MM.1S (cell line): ENCODE results near the gene ALPI.

Experiments
- DNase-seq: peaks from one replicate; pipeline ENCODE4 v3.0.0-alpha.2; 2015
- H2AFZ ChIP-seq: fragments of 300-600 bp; sonication (generic); 2 replicates; pipeline ENCODE4 v1.6.0; 2016; ENCODE audit warnings: antibody characterized with exemption, low read length
- H3F3A ChIP-seq: fragments of 300-600 bp; sonication (generic); 2 replicates; pipeline ENCODE4 v1.6.1; 2016; ENCODE audit warnings: mild to moderate bottlenecking, antibody characterized with exemption, low read length, moderate library complexity, mixed read lengths; ENCODE audit not compliant: insufficient read depth
- H3K27ac ChIP-seq: fragments of 300-600 bp; sonication (generic); 2 replicates; pipeline ENCODE4 v1.5.1; 2016; ENCODE audit warnings: mild to moderate bottlenecking, low read length
- H3K27me3 ChIP-seq: fragments of 300-600 bp; sonication (generic); replicated peaks from 2 replicates; pipeline ENCODE4 v1.6.0; 2016; ENCODE audit warnings: low read length; ENCODE audit not compliant: insufficient read depth
- H3K36me3 ChIP-seq: fragments of 300-600 bp; sonication (generic); replicated peaks from 2 replicates; pipeline ENCODE4 v1.6.1; 2016; ENCODE audit warnings: mild to moderate bottlenecking, low read length, mixed read lengths; ENCODE audit not compliant: insufficient read depth
- H3K4me1 ChIP-seq: fragments of 300-600 bp; sonication (generic); 2 replicates; pipeline ENCODE4 v1.6.1; 2016; ENCODE audit warnings: low read length, mixed read lengths
- H3K4me2 ChIP-seq: fragments of 300-600 bp; sonication (generic); 2 replicates; pipeline ENCODE4 v1.6.0; 2016; ENCODE audit warnings: low read depth, low read length
- H3K4me3 ChIP-seq: fragments of 300-600 bp; sonication (generic); 2 replicates; pipeline ENCODE4 v1.5.1; 2016; ENCODE audit warnings: low read length, mixed read lengths
- H3K79me2 ChIP-seq: fragments of 300-600 bp; sonication (generic); 2 replicates; pipeline ENCODE4 v1.6.1; 2016; ENCODE audit warnings: mixed run types, low read length, mixed read lengths
- H3K9ac ChIP-seq: fragments of 300-600 bp; sonication (generic); 2 replicates; pipeline ENCODE4 v1.6.1; 2016; ENCODE audit warnings: low read length, mixed read lengths
- H3K9me2 ChIP-seq: fragments of 300-600 bp; sonication (generic); replicated peaks from 2 replicates; pipeline ENCODE4 v1.6.1; 2016; ENCODE audit warnings: mild to moderate bottlenecking, low read length, mixed read lengths; ENCODE audit not compliant: insufficient read depth
- H3K9me3 ChIP-seq: fragments of 300-600 bp; sonication (generic); replicated peaks from 2 replicates; pipeline ENCODE4 v1.6.1; 2016; ENCODE audit warnings: mild to moderate bottlenecking, low read length, mixed read lengths; ENCODE audit not compliant: insufficient read depth
- H4K20me1 ChIP-seq: fragments of 300-600 bp; sonication (generic); 2 replicates; pipeline ENCODE4 v1.6.1; 2016; ENCODE audit warnings: mild to moderate bottlenecking, low read length, moderate library complexity, mixed read lengths; ENCODE audit not compliant: insufficient read depth
- EZH2 ChIP-seq: fragments of 300-600 bp; sonication (generic); optimal IDR thresholded peaks from 2 replicates; pipeline ENCODE3; 2017; ENCODE audit warnings: low read depth, mild to moderate bottlenecking, antibody characterized with exemption, low read length, mixed read lengths
- EZH2phosphoT487 ChIP-seq: fragments of 300-600 bp; sonication (generic); IDR thresholded peaks from 2 replicates; pipeline ENCODE4 v1.6.1; 2018; ENCODE audit warnings: antibody characterized with exemption, low read length
- TF ChIP-seq, protein P1 (sequence below): fragments of 300-600 bp; sonication (generic); IDR thresholded peaks from 2 replicates; pipeline ENCODE4 v1.5.1; 2016; ENCODE audit warnings: antibody characterized with exemption, low read length, mixed read lengths

Gene ALPI

DNA sequence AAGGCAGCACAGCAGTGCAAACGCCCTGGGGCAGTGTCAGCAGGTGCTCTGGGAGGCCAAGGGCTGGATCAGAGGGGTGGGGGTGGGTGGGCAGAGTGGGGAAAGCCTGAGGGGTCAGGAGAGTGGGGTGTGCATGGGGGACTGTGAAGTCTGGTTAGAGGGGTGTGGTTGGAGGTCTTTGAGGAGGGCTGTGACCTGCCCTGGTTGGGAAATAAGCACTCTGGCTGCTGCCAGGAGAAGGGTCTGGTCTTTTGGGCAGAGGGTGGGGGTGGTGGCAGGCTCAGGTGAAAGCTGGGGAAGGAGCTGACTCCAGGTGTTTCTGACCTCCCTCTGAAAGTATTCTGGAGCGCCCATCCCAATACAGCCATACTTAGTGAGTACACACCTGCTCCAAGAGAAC is 4.2 kb downstream of the ALPI start:
- no peak for DNase-seq
- H3F3A ChIP-seq = no peaks in the 10 kb centered on the region
- H3K9me2 ChIP-seq = no peaks in the 10 kb centered on the region
- H3K27me3 ChIP-seq = peaks cover 27% of the 10 kb centered on the region
- H2AFZ ChIP-seq = no peak overlapping the region
- H3K9me3 ChIP-seq = no peaks in the 10 kb centered on the region
- H3K9ac ChIP-seq = no peak overlapping the region
- no peak overlapping the region for H3K4me2 ChIP-seq
- H4K20me1 ChIP-seq = no peaks in the 10 kb centered on the region
- no peak overlapping the region for H3K27ac ChIP-seq
- no peaks in the 10 kb centered on the region for H3K4me1 ChIP-seq
- H3K36me3 ChIP-seq = no peaks in the 10 kb centered on the region
- no peak overlapping the region for H3K4me3 ChIP-seq
- TF ChIP-seq EZH2 (no peak), EZH2phosphoT487 (no peak)
- TF ChIP-seq, protein P1, sequence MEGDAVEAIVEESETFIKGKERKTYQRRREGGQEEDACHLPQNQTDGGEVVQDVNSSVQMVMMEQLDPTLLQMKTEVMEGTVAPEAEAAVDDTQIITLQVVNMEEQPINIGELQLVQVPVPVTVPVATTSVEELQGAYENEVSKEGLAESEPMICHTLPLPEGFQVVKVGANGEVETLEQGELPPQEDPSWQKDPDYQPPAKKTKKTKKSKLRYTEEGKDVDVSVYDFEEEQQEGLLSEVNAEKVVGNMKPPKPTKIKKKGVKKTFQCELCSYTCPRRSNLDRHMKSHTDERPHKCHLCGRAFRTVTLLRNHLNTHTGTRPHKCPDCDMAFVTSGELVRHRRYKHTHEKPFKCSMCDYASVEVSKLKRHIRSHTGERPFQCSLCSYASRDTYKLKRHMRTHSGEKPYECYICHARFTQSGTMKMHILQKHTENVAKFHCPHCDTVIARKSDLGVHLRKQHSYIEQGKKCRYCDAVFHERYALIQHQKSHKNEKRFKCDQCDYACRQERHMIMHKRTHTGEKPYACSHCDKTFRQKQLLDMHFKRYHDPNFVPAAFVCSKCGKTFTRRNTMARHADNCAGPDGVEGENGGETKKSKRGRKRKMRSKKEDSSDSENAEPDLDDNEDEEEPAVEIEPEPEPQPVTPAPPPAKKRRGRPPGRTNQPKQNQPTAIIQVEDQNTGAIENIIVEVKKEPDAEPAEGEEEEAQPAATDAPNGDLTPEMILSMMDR = no peak
- no peaks in the 10 kb centered on the region for H3K79me2 ChIP-seq

DNA sequence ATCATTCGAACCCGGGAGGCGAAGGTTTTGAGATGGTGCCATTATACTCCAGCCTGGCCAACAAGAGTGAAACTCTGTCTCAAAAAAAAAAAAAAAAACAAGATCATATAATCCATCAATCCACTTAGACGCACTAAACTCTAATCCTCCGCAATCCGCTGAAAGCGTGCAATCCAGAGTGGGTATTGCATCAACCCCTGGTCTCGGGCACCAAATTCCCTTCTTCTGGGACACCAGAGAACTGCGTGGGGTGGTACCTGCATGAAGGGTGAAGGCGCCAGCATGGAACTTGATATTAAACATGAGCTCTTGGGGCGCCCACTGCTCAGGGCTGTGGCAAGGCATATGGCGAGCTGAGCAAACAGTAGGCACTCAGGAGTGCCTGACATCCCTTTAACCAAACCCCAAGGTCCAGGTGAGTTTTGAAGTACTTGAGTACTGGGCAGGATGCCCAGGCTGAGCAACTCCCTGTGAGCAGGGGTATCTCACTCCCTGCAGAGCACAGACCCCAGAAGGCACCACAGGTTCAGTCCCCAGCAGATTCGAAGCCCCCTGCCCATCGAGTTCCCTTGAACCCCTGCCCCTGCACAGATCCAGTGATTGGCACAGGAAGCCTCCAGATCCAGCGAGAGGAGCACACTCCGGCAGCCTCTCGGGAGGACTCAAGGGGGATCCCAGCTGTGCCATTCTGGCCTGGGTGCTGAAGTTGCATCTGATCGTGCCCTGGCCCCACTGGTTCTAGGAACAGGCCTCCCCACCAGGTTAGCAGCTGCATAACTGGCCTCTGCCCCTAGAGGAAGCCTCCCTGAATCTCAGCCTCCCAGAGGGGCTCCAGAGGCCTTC is 8.0 kb downstream of the ALPI start:
- no peak overlapping the region for H3K4me3 ChIP-seq
- DNase-seq = no peak
- no peak overlapping the region for H3K27ac ChIP-seq
- no peaks in the 10 kb centered on the region for H3K4me1 ChIP-seq
- no peak overlapping the region for H3K9ac ChIP-seq
- H3K9me3 ChIP-seq = no peaks in the 10 kb centered on the region
- peaks cover 15% of the 10 kb centered on the region for H3K27me3 ChIP-seq
- H3K9me2 ChIP-seq = no peaks in the 10 kb centered on the region
- H3K79me2 ChIP-seq = no peaks in the 10 kb centered on the region
- H4K20me1 ChIP-seq = no peaks in the 10 kb centered on the region
- no peaks in the 10 kb centered on the region for H3F3A ChIP-seq
- no peak overlapping the region for H2AFZ ChIP-seq
- H3K36me3 ChIP-seq = no peaks in the 10 kb centered on the region
- no peak overlapping the region for H3K4me2 ChIP-seq
- TF ChIP-seq EZH2 = no peak
- no peak for TF ChIP-seq EZH2phosphoT487
- TF ChIP-seq, protein P1 = no peak

DNA sequence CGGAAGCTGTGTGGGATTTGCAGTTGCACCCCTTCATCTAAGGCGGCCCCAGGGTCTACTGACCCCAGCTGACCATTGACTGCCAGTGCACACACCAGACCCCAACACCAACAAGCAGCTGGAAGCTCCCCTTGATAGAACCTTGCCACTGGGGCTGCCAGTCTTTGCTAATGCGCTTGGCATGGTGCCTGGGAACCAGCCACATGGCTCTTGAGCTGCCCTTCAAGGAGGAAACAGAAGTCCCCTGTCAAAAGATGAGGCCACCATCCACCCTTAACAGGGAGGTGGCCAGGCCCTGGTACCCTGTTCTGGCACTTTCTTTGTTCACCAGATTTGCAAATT is 8.6 kb downstream of the ALPI start:
- no peaks in the 10 kb centered on the region for H3K9me3 ChIP-seq
- peaks cover 15% of the 10 kb centered on the region for H3K27me3 ChIP-seq
- no peak overlapping the region for H3K4me3 ChIP-seq
- DNase-seq = no peak
- no peaks in the 10 kb centered on the region for H3K79me2 ChIP-seq
- H4K20me1 ChIP-seq = no peaks in the 10 kb centered on the region
- no peaks in the 10 kb centered on the region for H3K9me2 ChIP-seq
- TF ChIP-seq EZH2phosphoT487 (no peak), EZH2 (no peak)
- TF ChIP-seq, protein P1 = no peak
- no peaks in the 10 kb centered on the region for H3F3A ChIP-seq
- H2AFZ ChIP-seq = no peak overlapping the region
- H3K27ac ChIP-seq = no peak overlapping the region
- no peak overlapping the region for H3K4me2 ChIP-seq
- no peak overlapping the region for H3K9ac ChIP-seq
- no peaks in the 10 kb centered on the region for H3K4me1 ChIP-seq
- no peaks in the 10 kb centered on the region for H3K36me3 ChIP-seq
